Measurements from ENCODE around the gene RIMOC1. TPM values are rescaled to one million over a fixed set of nuclear protein-coding genes. Genes with fewer than 3 reads are reported as not detected.

The RIMOC1 gene
- total RNA-seq, 4 donors from 2014 or later = 14.1 to 19.1 (median 15.0) TPM

DNA sequence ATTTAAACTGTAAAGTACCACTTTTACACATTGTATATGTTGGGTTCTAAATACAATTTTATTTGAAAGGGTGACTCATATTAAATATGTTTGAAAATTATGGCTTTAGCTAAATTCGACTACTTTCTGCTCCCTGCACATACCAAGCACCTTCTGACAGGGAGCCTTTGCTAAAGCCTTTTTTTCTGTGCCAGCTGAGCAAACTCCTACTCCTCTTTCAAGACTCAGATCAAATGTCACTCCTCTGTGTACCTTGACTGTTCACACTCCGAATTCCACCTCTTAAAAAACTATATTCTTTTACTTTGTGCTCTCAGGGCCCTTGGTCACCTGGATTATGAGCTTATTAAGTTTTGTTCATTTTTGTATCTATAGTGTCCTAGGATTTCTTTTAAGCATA lies 27.5 kb upstream of the RIMOC1 start:
- WGBS, 2 donors = 81 to 82% methylated on average over 2 of the region's 2 CpGs
- TF ChIP-seq, protein P1, sequence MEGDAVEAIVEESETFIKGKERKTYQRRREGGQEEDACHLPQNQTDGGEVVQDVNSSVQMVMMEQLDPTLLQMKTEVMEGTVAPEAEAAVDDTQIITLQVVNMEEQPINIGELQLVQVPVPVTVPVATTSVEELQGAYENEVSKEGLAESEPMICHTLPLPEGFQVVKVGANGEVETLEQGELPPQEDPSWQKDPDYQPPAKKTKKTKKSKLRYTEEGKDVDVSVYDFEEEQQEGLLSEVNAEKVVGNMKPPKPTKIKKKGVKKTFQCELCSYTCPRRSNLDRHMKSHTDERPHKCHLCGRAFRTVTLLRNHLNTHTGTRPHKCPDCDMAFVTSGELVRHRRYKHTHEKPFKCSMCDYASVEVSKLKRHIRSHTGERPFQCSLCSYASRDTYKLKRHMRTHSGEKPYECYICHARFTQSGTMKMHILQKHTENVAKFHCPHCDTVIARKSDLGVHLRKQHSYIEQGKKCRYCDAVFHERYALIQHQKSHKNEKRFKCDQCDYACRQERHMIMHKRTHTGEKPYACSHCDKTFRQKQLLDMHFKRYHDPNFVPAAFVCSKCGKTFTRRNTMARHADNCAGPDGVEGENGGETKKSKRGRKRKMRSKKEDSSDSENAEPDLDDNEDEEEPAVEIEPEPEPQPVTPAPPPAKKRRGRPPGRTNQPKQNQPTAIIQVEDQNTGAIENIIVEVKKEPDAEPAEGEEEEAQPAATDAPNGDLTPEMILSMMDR (IDR thresholded peaks at IDR 0.05) = no peak
- TF ChIP-seq POLR2A (IDR thresholded peaks at IDR 0.05) = no peak
- intact Hi-C loops (cut with DNase I; ENCODE audit: low total_unique reads) = no loop called here
- H3K4me3 ChIP-seq (ENCODE audit: low read depth, poor library complexity, severe bottlenecking) = no peak overlapping the region
- DNase-seq (ENCODE audit: low spot score in 2 of 2) = no peak

GRCh38 chr5:41877408-41877807 lies 26.7 kb upstream of the RIMOC1 start:
- 98 to 100% methylated on average over 1 of the region's 1 CpG for WGBS, 2 donors

DNA sequence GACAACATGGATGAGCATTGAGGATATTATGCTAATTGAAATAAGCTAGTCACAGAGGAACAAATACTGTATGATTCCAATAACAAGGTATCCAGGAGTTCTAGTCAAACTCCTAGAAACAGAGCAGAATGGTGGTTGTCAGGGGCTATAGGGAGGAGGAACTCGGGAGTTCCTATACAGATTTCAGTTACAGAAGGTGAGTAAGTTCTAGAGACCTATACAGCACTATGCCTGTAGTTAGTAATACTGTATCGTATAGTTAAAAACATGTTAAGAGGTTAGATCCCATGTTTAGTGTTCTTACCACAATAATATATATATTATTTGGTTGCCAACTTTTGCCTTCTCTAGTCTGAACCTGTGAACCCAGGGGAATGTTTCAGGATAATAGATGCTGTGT lies 26.0 kb upstream of the RIMOC1 start:
- intact Hi-C loops (cut with DNase I; ENCODE audit: low total_unique reads) = no loop called here
- no peak for DNase-seq (ENCODE audit: low spot score in 2 of 2)
- no peak overlapping the region for H3K4me3 ChIP-seq (ENCODE audit: low read depth, poor library complexity, severe bottlenecking)
- WGBS, 2 donors = 76 to 78% methylated on average over 2 of the region's 2 CpGs
- no peak for TF ChIP-seq POLR2A (IDR thresholded peaks at IDR 0.05)
- TF ChIP-seq, protein P1 (IDR thresholded peaks at IDR 0.05) = no peak

More at GRCh38 chr5:41877408-41877807, 26.7 kb upstream of the RIMOC1 start:
- DNase-seq (ENCODE audit: low spot score in 2 of 2) = no peak
- TF ChIP-seq, protein P1 (IDR thresholded peaks at IDR 0.05) = no peak
- no peak for TF ChIP-seq POLR2A (IDR thresholded peaks at IDR 0.05)
- intact Hi-C loops (cut with DNase I; ENCODE audit: low total_unique reads) = no loop called here
- H3K4me3 ChIP-seq (ENCODE audit: low read depth, poor library complexity, severe bottlenecking) = no peak overlapping the region

GRCh38 chr5:41878643-41879478 lies 25.3 kb upstream of the RIMOC1 start:
- H3K4me3 ChIP-seq (ENCODE audit: low read depth, poor library complexity, severe bottlenecking) = no peak overlapping the region
- intact Hi-C loops (cut with DNase I; ENCODE audit: low total_unique reads) = no loop called here
- no peak for TF ChIP-seq POLR2A (IDR thresholded peaks at IDR 0.05)
- TF ChIP-seq, protein P1 (IDR thresholded peaks at IDR 0.05) = no peak
- WGBS, 2 donors = 79 to 83% methylated on average over 3 of the region's 3 CpGs
- DNase-seq (ENCODE audit: low spot score in 2 of 2) = no peak

- 69 to 76% methylated on average over 5 of the region's 5 CpGs for WGBS, 2 donors
- intact Hi-C loops (cut with DNase I; ENCODE audit: low total_unique reads) = no loop called here
- TF ChIP-seq, protein P1 (IDR thresholded peaks at IDR 0.05) = no peak
- TF ChIP-seq POLR2A (IDR thresholded peaks at IDR 0.05) = no peak
- no peak for DNase-seq (ENCODE audit: low spot score in 2 of 2)
- H3K4me3 ChIP-seq (ENCODE audit: low read depth, poor library complexity, severe bottlenecking) = no peak overlapping the region
These were observed 21.4 kb upstream of the RIMOC1 start for GRCh38 chr5:41882765-41883164.
